Natural killer cell (primary cell): Measurements from ENCODE around the gene ZDHHC11. TPM values are rescaled to one million over a fixed set of nuclear protein-coding genes. Genes with fewer than 3 reads are reported as not detected.
"Not testable (repeated sequence)": the region's sequence is repeated elsewhere in the genome, so short reads cannot be mapped to it uniquely, and the experiment has no call there.

Experiments used
- ATAC-seq, 3 donors: fragments of 150-1000 bp in 2 of 3; fragments of 200-7000 bp in 1 of 3; cut with Tn5 transposase; 1 replicate in 1 of 3; 2 replicates in 2 of 3; pipeline ENCODE4 v1.10.0; 2021; ENCODE audit warnings: mild to moderate bottlenecking in 2 of 3, moderate library complexity in 2 of 3
- DNase-seq, 2 donors: peaks; one replicate each; pipeline versions ENCODE4 v3.0.0 to v3.0.0-alpha.2; 2013 to 2021; ENCODE audit warnings: mixed read lengths in 1 of 2
- H3K27ac ChIP-seq: one replicate; pipeline ENCODE4 v1.5.1; 2013; ENCODE audit warnings: mild to moderate bottlenecking, low read length
- H3K27me3 ChIP-seq: one replicate; pipeline ENCODE4 v1.6.1; 2013; ENCODE audit warnings: low read length; ENCODE audit not compliant: control insufficient read depth, insufficient read depth
- H3K36me3 ChIP-seq: one replicate; pipeline ENCODE4 v1.6.1; 2013; ENCODE audit warnings: low read length; ENCODE audit not compliant: control insufficient read depth, insufficient read depth
- H3K4me1 ChIP-seq: one replicate; pipeline ENCODE4 v1.6.1; 2013; ENCODE audit warnings: low read length; ENCODE audit not compliant: control insufficient read depth, insufficient read depth
- H3K4me3 ChIP-seq: one replicate; pipeline ENCODE4 v1.5.1; 2013; ENCODE audit warnings: low read length
- H3K9me3 ChIP-seq: one replicate; pipeline ENCODE4 v1.6.1; 2013; ENCODE audit warnings: low read length; ENCODE audit not compliant: control insufficient read depth, insufficient read depth
- H3K27ac Mint-ChIP-seq, 2 donors: one replicate each; pipeline ENCODE4 v1.8.0; 2022; ENCODE audit warnings: mild to moderate bottlenecking in 2 of 2, mixed read lengths in 2 of 2, moderate library complexity in 1 of 2
- H3K27me3 Mint-ChIP-seq, 2 donors: one replicate each; pipeline ENCODE4 v1.8.0; 2022; ENCODE audit warnings: low read depth in 2 of 2, mixed read lengths in 2 of 2
- H3K36me3 Mint-ChIP-seq: one replicate; pipeline ENCODE4 v1.8.0; 2022; ENCODE audit warnings: mixed read lengths
- H3K4me1 Mint-ChIP-seq, 2 donors: one replicate each; pipeline ENCODE4 v1.8.0; 2022; ENCODE audit warnings: mixed read lengths in 2 of 2
- H3K4me3 Mint-ChIP-seq: one replicate; pipeline ENCODE4 v1.8.0; 2022; ENCODE audit warnings: mild to moderate bottlenecking, moderate library complexity, mixed read lengths
- H3K9me3 Mint-ChIP-seq, 2 donors: one replicate each; pipeline ENCODE4 v1.8.0; 2022; ENCODE audit warnings: mixed read lengths in 2 of 2
- CTCF ChIP-seq: fragments of 200-600 bp; IDR thresholded peaks from one replicate; pipeline ENCODE4 v1.8.0; 2022; ENCODE audit warnings: antibody characterized with exemption
- WGBS: methylation state at CpG from one replicate; pipeline ENCODE4 v1.1.7; 2013; ENCODE audit warnings: missing lambda C conversion rate; ENCODE audit not compliant: insufficient coverage; 5-methylcytosine and 5-hydroxymethylcytosine counted together
- intact Hi-C: fragments of 100-400 bp; cut with micrococcal nuclease; formaldehyde crosslinking; loops from one replicate; pipeline ENCODE4 v1.14.2; 2022
- total RNA-seq, 4 donors: library from RNA; stranded (reverse); fragments of 120-200 nt in 1 of 4; gene quantifications; one replicate each; pipeline versions ENCODE4 v1.2.3 to v1.2.4, GENCODE V29; 2013 to 2022

ZDHHC11 gene
- total RNA-seq, 3 donors from 2014 or later (not counting 1 experiment from before 2014, with no cell fraction given), result 2.2 to 7.0 (median 5.0) TPM

- H3K4me1 ChIP-seq, result no peaks in the 10 kb centered on the region
- Mint-ChIP-seq H3K4me3 (no peak overlapping the region), H3K27ac (no peak overlapping the region), H3K9me3 (no peaks in the 10 kb centered on the region), H3K4me1 (no peaks in the 10 kb centered on the region), H3K27me3 (no peaks in the 10 kb centered on the region), H3K36me3 (no peaks in the 10 kb centered on the region)
- ATAC-seq (no peak), DNase-seq (peak; percentile 7 to 19)
- no peak overlapping the region for H3K27ac ChIP-seq
- TF ChIP-seq CTCF, result no peak
- no peaks in the 10 kb centered on the region for H3K36me3 ChIP-seq
- no peak overlapping the region for H3K4me3 ChIP-seq
- no peaks in the 10 kb centered on the region for H3K9me3 ChIP-seq
- 88% methylated on average over 6 of the region's 12 CpGs for WGBS
- intact Hi-C loops, result no loop called here
- no peaks in the 10 kb centered on the region for H3K27me3 ChIP-seq
Observed at GRCh38 chr5:773517-774264, 77.1 kb downstream of the ZDHHC11 start.

DNA sequence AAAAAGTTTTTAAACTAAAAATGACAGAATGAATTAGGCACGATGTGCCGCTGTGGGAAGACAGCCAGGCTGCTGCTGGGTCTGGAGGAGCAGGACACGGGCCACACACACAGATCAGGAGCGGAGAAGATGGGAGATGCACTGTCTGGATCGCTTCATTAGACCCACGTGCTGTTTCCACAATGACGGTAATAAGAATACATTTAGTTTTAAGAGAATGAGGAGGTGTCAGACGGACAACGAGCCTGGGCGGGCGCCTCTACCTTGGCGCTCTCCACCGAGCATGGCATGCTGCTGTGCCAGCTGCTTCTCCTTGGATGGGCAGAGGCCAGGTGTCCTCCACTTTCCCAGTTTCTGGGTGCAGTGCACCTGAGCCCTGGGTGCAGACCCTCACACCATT, 77.9 kb downstream of the ZDHHC11 start:
- H3K27me3 Mint-ChIP-seq, ATAC-seq, H3K9me3 Mint-ChIP-seq, H3K4me3 Mint-ChIP-seq, H3K27ac Mint-ChIP-seq, intact Hi-C loops, H3K4me3 ChIP-seq, H3K27me3 ChIP-seq, H3K27ac ChIP-seq, H3K36me3 Mint-ChIP-seq, H3K36me3 ChIP-seq, H3K4me1 Mint-ChIP-seq, H3K4me1 ChIP-seq, H3K9me3 ChIP-seq: not testable (repeated sequence)
- DNase-seq, result peak in 1 of 2 donors; percentile 2
- WGBS, result 86% methylated on average over 13 of the region's 13 CpGs

DNA sequence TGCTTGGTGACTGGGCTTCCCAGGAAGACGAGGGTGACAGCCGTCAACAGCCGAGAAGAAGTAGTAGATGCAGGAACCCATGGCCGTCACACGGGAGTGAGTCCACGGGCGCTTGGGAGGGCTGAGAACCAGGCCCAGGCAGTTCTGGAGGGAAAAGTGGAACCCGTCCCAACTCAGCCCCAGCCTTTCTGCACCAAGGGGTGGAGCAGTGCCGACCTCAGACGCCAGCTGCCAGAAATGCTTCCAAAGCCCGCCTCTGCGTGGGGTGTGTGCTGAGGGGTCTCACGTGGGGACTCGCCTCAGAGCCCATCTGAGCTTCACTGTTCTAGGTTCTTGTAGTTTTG, 78.3 kb downstream of the ZDHHC11 start:
- H3K4me1 ChIP-seq, intact Hi-C loops, H3K9me3 Mint-ChIP-seq, ATAC-seq, H3K4me1 Mint-ChIP-seq, H3K36me3 Mint-ChIP-seq, H3K9me3 ChIP-seq, H3K4me3 Mint-ChIP-seq, H3K27ac Mint-ChIP-seq, H3K27ac ChIP-seq, H3K27me3 ChIP-seq, H3K27me3 Mint-ChIP-seq, H3K36me3 ChIP-seq, H3K4me3 ChIP-seq: not testable (repeated sequence)
- DNase-seq, result peak in 1 of 2 donors; percentile 7
- WGBS, result no CpG with 5 or more reads among the region's 14 CpGs

DNA sequence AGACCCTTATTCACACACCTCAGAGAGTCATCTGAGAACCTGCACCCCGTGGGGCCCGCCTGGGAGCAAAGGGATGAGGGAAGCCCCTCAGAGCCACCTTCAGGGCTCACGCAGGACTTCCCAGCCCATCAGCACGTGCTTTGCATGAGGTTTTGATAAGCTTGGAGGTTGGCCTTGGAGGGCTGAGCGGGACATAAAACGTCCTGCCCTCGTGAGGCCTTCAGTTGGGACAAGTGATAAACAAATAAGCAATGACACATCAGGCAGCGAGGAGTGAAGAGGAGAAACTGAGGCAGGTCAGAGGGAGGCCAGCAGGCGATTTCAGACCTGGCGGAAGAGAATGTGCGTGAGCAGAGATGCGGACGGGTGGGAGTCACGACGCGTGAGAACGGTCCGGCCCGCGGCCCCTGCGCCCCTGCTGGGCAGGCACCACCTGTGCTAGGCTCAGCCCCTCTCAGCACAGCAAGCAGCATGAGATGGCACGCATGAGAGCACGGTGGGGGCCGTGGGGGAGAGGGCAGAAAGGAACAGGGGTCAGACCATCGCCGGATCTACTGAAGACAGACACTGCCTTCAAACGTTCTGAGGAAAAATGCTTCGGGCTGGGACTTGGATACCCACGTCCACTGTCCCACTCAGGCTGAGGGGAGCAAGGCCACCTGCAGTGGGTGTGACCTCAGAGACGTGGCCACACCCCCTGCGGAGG, 78.8 kb downstream of the ZDHHC11 start:
- H3K4me3 ChIP-seq, H3K4me3 Mint-ChIP-seq, ATAC-seq, H3K36me3 Mint-ChIP-seq, H3K27me3 Mint-ChIP-seq, H3K4me1 Mint-ChIP-seq, H3K9me3 ChIP-seq, H3K36me3 ChIP-seq, H3K4me1 ChIP-seq, H3K27ac ChIP-seq, H3K27me3 ChIP-seq, H3K27ac Mint-ChIP-seq, intact Hi-C loops, H3K9me3 Mint-ChIP-seq: not testable (repeated sequence)
- WGBS, result 80% methylated on average over 3 of the region's 31 CpGs
- DNase-seq, result peak in 1 of 2 donors; percentile 14

DNA sequence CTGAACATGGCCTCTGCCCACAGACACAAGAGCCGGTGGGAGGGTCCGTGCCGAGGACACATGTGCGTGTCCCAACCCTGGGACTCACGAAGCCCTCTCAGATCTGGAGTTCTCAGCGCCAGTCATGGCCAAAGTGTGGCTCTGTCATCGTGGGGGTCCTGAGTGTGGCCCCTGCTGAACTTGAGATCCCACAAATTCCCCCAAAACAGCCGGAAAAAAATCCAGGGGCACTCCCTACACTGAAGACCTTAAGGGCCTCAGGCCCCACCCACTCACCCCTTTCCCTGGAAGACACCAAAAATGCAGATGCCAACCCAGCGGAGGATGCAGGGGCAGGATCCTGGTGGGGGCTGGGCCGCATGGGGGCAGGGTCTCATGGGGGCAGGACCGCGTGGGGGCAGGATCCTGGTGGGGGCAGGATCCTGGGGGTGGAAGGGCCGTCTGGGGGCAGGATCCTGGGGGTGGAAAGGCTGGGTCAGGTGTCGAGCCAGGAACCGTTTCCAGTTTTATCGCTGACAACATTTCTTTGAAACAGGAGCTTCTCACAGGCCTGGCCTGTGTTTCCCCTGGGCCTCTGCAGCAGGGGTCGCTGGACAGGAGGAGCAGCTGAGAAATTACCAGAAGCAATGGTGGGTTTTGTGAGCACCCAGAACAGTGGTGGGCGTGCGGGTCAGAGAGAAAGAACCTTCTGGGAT, 79.6 kb downstream of the ZDHHC11 start:
- ATAC-seq, H3K9me3 ChIP-seq, H3K4me1 ChIP-seq, H3K27me3 ChIP-seq, H3K27me3 Mint-ChIP-seq, intact Hi-C loops, H3K4me3 Mint-ChIP-seq, H3K36me3 ChIP-seq, H3K27ac Mint-ChIP-seq, H3K9me3 Mint-ChIP-seq, H3K27ac ChIP-seq, H3K4me3 ChIP-seq, H3K36me3 Mint-ChIP-seq, H3K4me1 Mint-ChIP-seq: not testable (repeated sequence)
- DNase-seq, result peak in 1 of 2 donors; percentile 16
- WGBS, result 86% methylated on average over 15 of the region's 19 CpGs

DNA sequence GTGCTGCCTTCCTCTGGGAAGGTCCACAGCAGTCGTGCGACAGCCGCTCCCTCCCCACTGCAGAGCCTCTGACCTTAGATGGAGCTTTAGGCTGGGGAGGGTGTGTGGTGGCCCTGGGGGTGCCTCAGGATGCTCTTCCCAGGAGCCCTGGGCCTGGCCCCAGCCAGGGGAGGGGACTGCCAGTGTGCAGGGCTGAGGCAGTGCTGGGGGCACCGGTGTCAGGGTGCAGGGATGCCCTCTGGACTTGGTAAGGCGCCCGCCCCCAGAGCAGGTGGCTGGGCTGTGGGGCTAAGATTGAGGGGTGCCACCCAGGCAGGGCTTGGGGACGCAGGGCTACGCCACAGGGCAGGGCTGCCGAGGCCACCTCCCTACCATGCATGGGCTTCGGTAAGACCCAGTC, 80.2 kb downstream of the ZDHHC11 start:
- H3K4me3 Mint-ChIP-seq, H3K36me3 Mint-ChIP-seq, H3K4me1 Mint-ChIP-seq, H3K27me3 ChIP-seq, intact Hi-C loops, H3K27ac Mint-ChIP-seq, H3K9me3 Mint-ChIP-seq, H3K4me1 ChIP-seq, H3K36me3 ChIP-seq, H3K4me3 ChIP-seq, H3K27me3 Mint-ChIP-seq, H3K27ac ChIP-seq, H3K9me3 ChIP-seq: not testable (repeated sequence)
- WGBS, result 99% methylated on average over 6 of the region's 10 CpGs
- ATAC-seq (peak in 1 of 3 donors; percentile 11), DNase-seq (peak in 1 of 2 donors; percentile 17)

DNA sequence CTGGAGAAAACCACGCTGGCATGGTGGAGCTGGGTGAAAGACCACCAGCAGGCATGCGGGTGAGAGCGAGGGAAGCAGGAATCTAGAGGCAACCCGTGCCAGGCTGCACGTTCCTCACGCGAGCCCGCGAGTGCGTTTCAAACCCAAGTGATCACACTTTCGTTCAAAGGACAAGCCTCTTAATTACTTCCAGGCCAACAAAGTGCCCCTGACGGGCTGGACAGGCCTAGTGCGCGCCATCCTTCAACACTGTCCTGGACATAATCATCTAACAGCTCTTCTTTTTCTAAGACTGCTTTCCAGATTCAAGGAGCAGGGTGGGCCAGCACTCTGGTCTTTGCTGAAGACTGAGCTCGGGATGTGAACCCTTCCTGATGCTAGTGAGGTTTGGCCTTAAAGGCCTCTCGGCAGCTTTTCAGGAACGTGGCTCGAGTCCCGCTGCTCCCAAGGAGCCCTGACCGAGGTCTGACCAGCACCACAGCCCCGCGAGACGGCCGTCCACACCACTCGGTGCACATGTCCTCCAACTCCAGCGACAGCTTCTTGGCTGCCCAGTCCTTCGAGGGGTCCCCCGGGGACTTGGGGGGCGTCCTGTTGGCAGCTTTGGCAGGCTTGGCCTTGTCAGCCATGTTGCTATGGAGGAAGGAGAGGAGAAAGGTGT, 81.2 kb downstream of the ZDHHC11 start:
- H3K4me3 Mint-ChIP-seq, H3K4me1 Mint-ChIP-seq, H3K4me1 ChIP-seq, H3K36me3 ChIP-seq, H3K27me3 ChIP-seq, H3K27me3 Mint-ChIP-seq, H3K9me3 Mint-ChIP-seq, H3K36me3 Mint-ChIP-seq, H3K4me3 ChIP-seq, intact Hi-C loops, H3K9me3 ChIP-seq, H3K27ac ChIP-seq, ATAC-seq, H3K27ac Mint-ChIP-seq: not testable (repeated sequence)
- 87% methylated on average over 21 of the region's 29 CpGs for WGBS
- DNase-seq, result peak; percentile 3 to 18
